Measurements from ENCODE around the gene SEPTIN3.

SEPTIN3 gene

DNA sequence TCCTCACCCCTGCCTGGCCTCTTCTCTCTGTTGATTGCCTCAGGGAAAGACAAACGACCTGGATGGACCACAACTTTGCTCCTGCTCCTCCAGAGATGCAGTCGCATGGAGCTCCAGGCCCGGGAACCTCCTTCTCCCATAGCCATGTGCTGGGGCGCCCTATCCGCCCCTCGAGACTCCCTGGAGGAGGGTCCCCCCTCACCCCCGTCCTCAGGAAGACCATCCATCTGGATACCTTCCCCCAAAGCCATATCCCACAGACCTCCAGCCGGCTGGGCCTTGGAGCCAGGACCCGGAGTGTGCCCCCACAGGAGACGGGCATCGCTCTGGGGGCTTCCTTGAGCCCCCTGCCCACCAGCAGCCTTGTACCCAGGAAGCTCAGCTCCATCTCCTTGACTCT is 2.2 kb downstream of the SEPTIN3 start:
- CTCF ChIA-PET, result interaction anchor here (0.8 to 1.3 kb wide), 3 partner anchors 9 to 502 kb away, joined by 3 read pairs; partner anchors contain the start of gene NDUFA6
- TF ChIP-seq, protein P1, sequence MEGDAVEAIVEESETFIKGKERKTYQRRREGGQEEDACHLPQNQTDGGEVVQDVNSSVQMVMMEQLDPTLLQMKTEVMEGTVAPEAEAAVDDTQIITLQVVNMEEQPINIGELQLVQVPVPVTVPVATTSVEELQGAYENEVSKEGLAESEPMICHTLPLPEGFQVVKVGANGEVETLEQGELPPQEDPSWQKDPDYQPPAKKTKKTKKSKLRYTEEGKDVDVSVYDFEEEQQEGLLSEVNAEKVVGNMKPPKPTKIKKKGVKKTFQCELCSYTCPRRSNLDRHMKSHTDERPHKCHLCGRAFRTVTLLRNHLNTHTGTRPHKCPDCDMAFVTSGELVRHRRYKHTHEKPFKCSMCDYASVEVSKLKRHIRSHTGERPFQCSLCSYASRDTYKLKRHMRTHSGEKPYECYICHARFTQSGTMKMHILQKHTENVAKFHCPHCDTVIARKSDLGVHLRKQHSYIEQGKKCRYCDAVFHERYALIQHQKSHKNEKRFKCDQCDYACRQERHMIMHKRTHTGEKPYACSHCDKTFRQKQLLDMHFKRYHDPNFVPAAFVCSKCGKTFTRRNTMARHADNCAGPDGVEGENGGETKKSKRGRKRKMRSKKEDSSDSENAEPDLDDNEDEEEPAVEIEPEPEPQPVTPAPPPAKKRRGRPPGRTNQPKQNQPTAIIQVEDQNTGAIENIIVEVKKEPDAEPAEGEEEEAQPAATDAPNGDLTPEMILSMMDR (IDR thresholded peaks at IDR 0.05; ENCODE audit: control extremely low read depth, extremely low read depth, low read depth, missing control alignments), result no peak
- POLR2A ChIA-PET, result no interaction called here

DNA sequence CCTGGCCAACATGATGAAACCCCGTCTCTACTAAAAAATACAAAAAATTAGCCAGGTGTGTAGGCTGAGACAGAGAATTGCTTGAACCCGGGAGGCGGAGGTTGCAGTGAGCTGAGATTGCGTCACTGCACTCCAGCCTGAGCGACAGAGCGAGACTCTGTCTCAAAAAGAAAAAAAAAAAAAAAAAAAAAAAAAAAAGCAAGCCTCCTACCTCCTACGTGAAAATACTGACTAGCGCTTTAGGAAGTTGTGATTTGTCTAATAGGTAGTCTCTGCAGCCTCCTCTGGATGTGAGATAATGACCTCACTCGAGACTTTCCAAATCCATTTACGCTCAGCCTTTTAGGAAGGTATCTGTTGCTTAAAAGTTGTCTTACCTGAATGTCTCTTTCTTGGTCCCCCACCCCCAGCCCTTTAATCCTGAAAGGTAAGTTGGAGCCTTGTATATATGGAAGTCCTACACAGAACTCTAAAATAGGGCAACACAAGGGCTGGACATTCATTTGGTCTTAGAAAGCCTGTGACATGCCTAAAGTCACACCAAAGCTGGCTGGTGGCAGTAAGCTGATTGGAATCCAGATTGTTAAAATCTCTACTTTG is 5.5 kb downstream of the SEPTIN3 start:
- ChIA-PET CTCF (no interaction called here), POLR2A (interaction anchor here (0.7 kb wide), 1 partner anchor 35 kb away, joined by 5 read pairs; no protein-coding TSS in a partner anchor)
- TF ChIP-seq, protein P1 (IDR thresholded peaks at IDR 0.05; ENCODE audit: control extremely low read depth, extremely low read depth, low read depth, missing control alignments), result no peak
- DNase-seq (ENCODE audit: extremely low spot score), result no peak

More for the DNA sequence above, 2.2 kb downstream of the SEPTIN3 start:
- DNase-seq (ENCODE audit: extremely low spot score), result no peak

DNA sequence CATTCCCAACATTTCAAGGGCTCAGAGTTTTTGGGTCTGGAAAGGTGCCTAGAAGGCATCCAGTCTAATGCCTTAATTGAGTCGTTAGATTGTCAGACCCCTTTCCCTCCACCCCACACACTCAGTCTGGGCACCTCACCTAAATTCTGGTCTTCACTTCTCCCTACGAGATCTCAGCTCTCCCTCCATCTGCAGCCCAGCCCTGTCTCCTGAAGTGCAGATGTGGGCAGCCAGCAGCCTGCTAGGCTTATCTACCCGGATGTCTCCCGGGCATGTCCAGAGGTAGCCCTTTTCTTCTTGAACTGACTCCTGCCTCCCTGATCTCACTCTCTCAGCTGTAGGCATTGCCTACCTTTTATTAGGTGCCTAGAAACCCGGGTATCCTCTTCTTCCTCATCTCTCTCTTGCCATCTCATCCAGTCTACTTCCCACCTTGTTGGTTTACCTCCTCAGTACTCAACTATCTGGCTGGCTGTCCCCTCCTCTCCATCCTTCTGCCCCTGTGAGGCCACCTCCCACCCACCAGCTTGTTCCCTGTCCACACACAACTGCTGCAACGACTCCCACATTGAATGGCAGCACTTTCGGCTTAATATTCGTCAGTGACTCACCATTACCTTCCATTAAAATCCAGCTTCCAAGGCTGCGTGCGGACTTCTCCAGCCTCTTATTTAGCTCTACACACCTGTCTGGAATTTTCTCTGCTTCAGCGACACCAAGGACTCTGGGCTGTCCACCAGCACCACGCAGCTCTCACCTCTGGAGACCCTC is 6.2 kb downstream of the SEPTIN3 start:
- POLR2A ChIA-PET, result no interaction called here
- TF ChIP-seq, protein P1 (IDR thresholded peaks at IDR 0.05; ENCODE audit: control extremely low read depth, extremely low read depth, low read depth, missing control alignments), result no peak
- CTCF ChIA-PET, result no interaction called here
- no peak for DNase-seq (ENCODE audit: extremely low spot score)

DNA sequence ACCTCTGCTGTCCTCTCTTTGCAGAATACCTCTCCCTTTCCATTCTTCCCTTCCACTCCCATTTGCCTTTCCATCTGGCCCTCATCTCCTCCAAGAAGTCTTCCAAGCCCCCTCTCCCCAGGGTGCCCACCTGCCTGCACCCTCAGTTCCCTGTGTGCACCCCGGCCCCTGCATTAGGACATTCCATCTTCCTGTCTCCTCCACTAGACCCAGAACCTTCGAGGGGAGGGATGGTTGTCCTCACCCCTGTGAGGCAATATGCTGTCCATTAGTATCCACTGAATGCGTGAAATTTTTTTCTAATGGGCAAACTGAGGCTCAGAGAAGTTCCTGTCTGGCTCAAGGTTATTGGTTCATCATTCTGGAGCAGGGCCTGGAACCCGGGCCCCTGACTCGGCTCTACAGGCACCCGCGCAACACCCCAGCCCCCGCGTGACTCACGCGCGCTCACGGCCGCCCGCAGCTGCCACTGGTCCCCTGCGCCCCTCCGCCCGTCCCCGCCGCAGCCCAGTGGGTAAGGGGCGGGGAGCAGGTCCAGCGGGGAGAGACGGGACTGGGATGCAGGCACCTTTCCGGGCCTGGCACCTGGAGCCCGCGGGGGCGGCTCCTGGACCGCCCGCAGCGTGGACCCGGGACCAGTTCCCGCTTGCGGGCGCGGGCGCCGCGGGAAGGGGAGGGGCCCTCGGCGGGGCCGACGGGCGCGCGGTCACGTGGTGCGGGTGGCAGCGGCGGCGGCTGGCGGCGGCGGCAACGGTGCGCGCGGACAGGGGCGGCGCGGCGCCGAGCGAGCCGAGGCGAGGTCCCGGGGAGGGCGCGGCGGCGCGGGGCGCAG is 7.0 kb downstream of the SEPTIN3 start:
- TF ChIP-seq, protein P1 (IDR thresholded peaks at IDR 0.05; ENCODE audit: control extremely low read depth, extremely low read depth, low read depth, missing control alignments), result no peak
- DNase-seq (ENCODE audit: extremely low spot score), result peak; percentile 51
- POLR2A ChIA-PET, result no interaction called here
- CTCF ChIA-PET, result no interaction called here

DNA sequence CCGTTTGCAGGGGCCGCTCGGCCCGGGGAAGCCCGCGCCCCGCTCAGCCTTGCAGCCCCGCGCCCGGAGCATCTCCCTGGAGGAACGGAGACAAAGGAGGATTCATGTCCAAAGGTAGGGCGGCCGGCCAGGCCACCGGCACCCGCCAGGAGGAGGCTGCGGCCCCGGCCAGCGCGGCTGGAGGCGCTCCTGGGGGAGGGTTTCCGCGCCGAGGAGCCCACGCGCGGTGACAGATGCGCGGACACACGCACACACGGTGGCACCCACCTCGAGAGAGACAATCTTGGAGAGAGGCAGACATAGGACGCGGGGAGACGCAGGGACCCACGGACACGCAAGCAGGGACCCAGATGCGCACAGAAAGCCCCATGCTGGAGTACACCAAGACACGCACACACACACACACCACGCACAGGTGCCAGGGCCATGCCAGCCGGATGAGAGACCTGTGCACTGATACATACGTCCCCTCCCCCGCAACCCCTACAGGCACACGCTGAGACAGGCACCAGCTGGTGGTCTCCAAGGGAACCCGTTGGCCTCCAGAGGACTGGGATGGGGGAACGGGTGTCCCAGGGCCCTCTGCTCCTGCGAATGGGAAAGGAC is 7.8 kb downstream of the SEPTIN3 start:
- TF ChIP-seq, protein P1 (IDR thresholded peaks at IDR 0.05; ENCODE audit: control extremely low read depth, extremely low read depth, low read depth, missing control alignments), result peak; percentile 3
- DNase-seq (ENCODE audit: extremely low spot score), result no peak
- CTCF ChIA-PET, result interaction anchor here (0.8 kb wide), 1 partner anchor 467 kb away, joined by 3 read pairs; no protein-coding TSS in a partner anchor
- POLR2A ChIA-PET, result no interaction called here

DNA sequence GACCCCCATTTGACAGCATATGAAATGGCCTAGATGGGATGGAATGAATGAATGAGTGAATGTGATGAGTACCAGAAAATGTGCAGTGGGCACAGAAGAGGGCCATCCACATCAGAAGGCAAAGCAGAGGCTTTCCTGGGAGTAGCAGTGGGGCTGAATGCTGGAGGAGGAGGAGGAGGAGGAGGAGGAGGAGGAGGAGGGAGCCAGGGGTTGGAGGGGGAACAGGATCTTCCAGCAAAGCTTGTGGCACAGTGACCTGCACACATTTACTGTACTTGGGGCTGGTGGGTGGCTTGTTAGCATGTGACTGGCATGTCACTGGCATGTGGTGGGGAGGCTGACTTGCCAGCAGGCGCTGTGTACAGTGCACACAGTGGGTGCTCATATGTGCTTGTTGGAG is 9.5 kb downstream of the SEPTIN3 start:
- TF ChIP-seq, protein P1 (IDR thresholded peaks at IDR 0.05; ENCODE audit: control extremely low read depth, extremely low read depth, low read depth, missing control alignments), result no peak
- DNase-seq (ENCODE audit: extremely low spot score), result no peak
- POLR2A ChIA-PET, result no interaction called here
- CTCF ChIA-PET, result interaction anchor here (1.1 to 1.4 kb wide), 2 partner anchors 10 to 21 kb away, joined by 3 read pairs; partner anchors contain the start of gene SEPTIN3
